Natural killer cell (primary cell): ENCODE data around the gene MED7. TPM values are rescaled to one million over a fixed set of nuclear protein-coding genes. Genes with fewer than 3 reads are reported as not detected.

Experiments used
- ATAC-seq, 3 donors: fragments of 150-1000 bp in 2 of 3; fragments of 200-7000 bp in 1 of 3; cut with Tn5 transposase; 1 replicate in 1 of 3; 2 replicates in 2 of 3; pipeline ENCODE4 v1.10.0; 2021; ENCODE audit warnings: mild to moderate bottlenecking in 2 of 3, moderate library complexity in 2 of 3
- DNase-seq, 2 donors: peaks; one replicate each; pipeline versions ENCODE4 v3.0.0 to v3.0.0-alpha.2; 2013 to 2021; ENCODE audit warnings: mixed read lengths in 1 of 2
- H3K27ac ChIP-seq: one replicate; pipeline ENCODE4 v1.5.1; 2013; ENCODE audit warnings: mild to moderate bottlenecking, low read length
- H3K27me3 ChIP-seq: one replicate; pipeline ENCODE4 v1.6.1; 2013; ENCODE audit warnings: low read length; ENCODE audit not compliant: control insufficient read depth, insufficient read depth
- H3K36me3 ChIP-seq: one replicate; pipeline ENCODE4 v1.6.1; 2013; ENCODE audit warnings: low read length; ENCODE audit not compliant: control insufficient read depth, insufficient read depth
- H3K4me1 ChIP-seq: one replicate; pipeline ENCODE4 v1.6.1; 2013; ENCODE audit warnings: low read length; ENCODE audit not compliant: control insufficient read depth, insufficient read depth
- H3K4me3 ChIP-seq: one replicate; pipeline ENCODE4 v1.5.1; 2013; ENCODE audit warnings: low read length
- H3K9me3 ChIP-seq: one replicate; pipeline ENCODE4 v1.6.1; 2013; ENCODE audit warnings: low read length; ENCODE audit not compliant: control insufficient read depth, insufficient read depth
- H3K27ac Mint-ChIP-seq, 2 donors: one replicate each; pipeline ENCODE4 v1.8.0; 2022; ENCODE audit warnings: mild to moderate bottlenecking in 2 of 2, mixed read lengths in 2 of 2, moderate library complexity in 1 of 2
- H3K27me3 Mint-ChIP-seq, 2 donors: one replicate each; pipeline ENCODE4 v1.8.0; 2022; ENCODE audit warnings: low read depth in 2 of 2, mixed read lengths in 2 of 2
- H3K36me3 Mint-ChIP-seq: one replicate; pipeline ENCODE4 v1.8.0; 2022; ENCODE audit warnings: mixed read lengths
- H3K4me1 Mint-ChIP-seq, 2 donors: one replicate each; pipeline ENCODE4 v1.8.0; 2022; ENCODE audit warnings: mixed read lengths in 2 of 2
- H3K4me3 Mint-ChIP-seq: one replicate; pipeline ENCODE4 v1.8.0; 2022; ENCODE audit warnings: mild to moderate bottlenecking, moderate library complexity, mixed read lengths
- H3K9me3 Mint-ChIP-seq, 2 donors: one replicate each; pipeline ENCODE4 v1.8.0; 2022; ENCODE audit warnings: mixed read lengths in 2 of 2
- CTCF ChIP-seq: fragments of 200-600 bp; IDR thresholded peaks from one replicate; pipeline ENCODE4 v1.8.0; 2022; ENCODE audit warnings: antibody characterized with exemption
- WGBS: methylation state at CpG from one replicate; pipeline ENCODE4 v1.1.7; 2013; ENCODE audit warnings: missing lambda C conversion rate; ENCODE audit not compliant: insufficient coverage; 5-methylcytosine and 5-hydroxymethylcytosine counted together
- intact Hi-C: fragments of 100-400 bp; cut with micrococcal nuclease; formaldehyde crosslinking; loops from one replicate; pipeline ENCODE4 v1.14.2; 2022
- total RNA-seq, 4 donors: library from RNA; stranded (reverse); fragments of 120-200 nt in 1 of 4; gene quantifications; one replicate each; pipeline versions ENCODE4 v1.2.3 to v1.2.4, GENCODE V29; 2013 to 2022

Gene MED7
- total RNA-seq, result 10 to 100 TPM in 2 of 3 donors, 1 to 10 TPM in 1; 9.6 to 13.3 (median 12.4) TPM
- total RNA-seq (2013), result 27.5 TPM

- Histone ChIP-seq H3K36me3 (peaks cover 19% of the 10 kb centered on the region), H3K4me3 (peak within 1 kb of the TSS; percentile 86), H3K27ac (peak within 1 kb of the TSS; percentile 89), H3K27me3 (no peaks in the 10 kb centered on the region), H3K9me3 (no peaks in the 10 kb centered on the region), H3K4me1 (peaks cover 24% of the 10 kb centered on the region)
- Mint-ChIP-seq H3K4me1 (peaks cover 32 to 52% of the 10 kb centered on the region in 2 donors), H3K4me3 (peak within 1 kb of the TSS; percentile 98), H3K36me3 (peaks cover 9% of the 10 kb centered on the region), H3K9me3 (no peaks in the 10 kb centered on the region), H3K27me3 (no peaks in the 10 kb centered on the region), H3K27ac (peak within 1 kb of the TSS; percentile 97 to 98)
- intact Hi-C loops, result loop anchor here (1.0 to 5.0 kb wide), 5 partner anchors 33 to 716 kb away; partner anchors contain the start of genes CLINT1 and HAVCR2
- TF ChIP-seq CTCF, result no peak
- under 1% methylated on average over 48 of the region's 48 CpGs for WGBS
- DNase-seq, result peak; percentile 82 to 99
- ATAC-seq, result peak; percentile 95 to 99 (median 96)
Measured at GRCh38 chr5:157142317-157143126, at the start of gene MED7. Gene MED7 (minus strand): TSS chr5:157142865. CDS start chr5:157139431, 3,434 bp downstream.

- Mint-ChIP-seq H3K4me1 (peaks cover 85 to 87% of the 10 kb centered on the region in 2 donors), H3K27ac (peak overlapping the region; percentile 74 to 75), H3K27me3 (no peaks in the 10 kb centered on the region), H3K9me3 (no peaks in the 10 kb centered on the region), H3K4me3 (peak overlapping the region; percentile 67), H3K36me3 (peaks cover 7% of the 10 kb centered on the region)
- intact Hi-C loops, result no loop called here
- peaks cover 27% of the 10 kb centered on the region for H3K36me3 ChIP-seq
- no peak for DNase-seq
- no peak for ATAC-seq
- no peak for TF ChIP-seq CTCF
- H3K4me3 ChIP-seq, result no peak overlapping the region
- no peaks in the 10 kb centered on the region for H3K27me3 ChIP-seq
- H3K27ac ChIP-seq, result no peak overlapping the region
- WGBS, result 68% methylated on average over 6 of the region's 7 CpGs
- H3K9me3 ChIP-seq, result no peaks in the 10 kb centered on the region
- peaks cover 57% of the 10 kb centered on the region for H3K4me1 ChIP-seq
Measured at GRCh38 chr5:157189223-157189622, 46.6 kb upstream of the MED7 start.

- intact Hi-C loops, result no loop called here
- Mint-ChIP-seq H3K27ac (peak overlapping the region; percentile 74 to 75), H3K36me3 (peaks cover 7% of the 10 kb centered on the region), H3K4me1 (peaks cover 85 to 87% of the 10 kb centered on the region in 2 donors), H3K4me3 (peak overlapping the region; percentile 67), H3K27me3 (no peaks in the 10 kb centered on the region), H3K9me3 (no peaks in the 10 kb centered on the region)
- no peak for TF ChIP-seq CTCF
- ATAC-seq (no peak), DNase-seq (peak in 1 of 2 donors; percentile 39)
- no peak overlapping the region for H3K4me3 ChIP-seq
- peaks cover 51% of the 10 kb centered on the region for H3K4me1 ChIP-seq
- no peaks in the 10 kb centered on the region for H3K27me3 ChIP-seq
- H3K27ac ChIP-seq, result no peak overlapping the region
- peaks cover 30% of the 10 kb centered on the region for H3K36me3 ChIP-seq
- no peaks in the 10 kb centered on the region for H3K9me3 ChIP-seq
Measured at GRCh38 chr5:157188270-157188669, 45.6 kb upstream of the MED7 start.
